Neural progenitor cell (in vitro differentiated cells): Measurements from ENCODE around the gene CAMSAP3. TPM values are rescaled to one million over a fixed set of nuclear protein-coding genes. Genes with fewer than 3 reads are reported as not detected.

Experiments used
- DNase-seq: peaks from one replicate; pipeline ENCODE4 v3.0.0-alpha.2; 2016; ENCODE audit warnings: low spot score
- H2AFZ ChIP-seq: fragments of 200-600 bp; sonication (generic); replicated peaks from 2 replicates; pipeline ENCODE4 v1.6.1; 2016; ENCODE audit warnings: antibody characterized with exemption
- H3F3A ChIP-seq: fragments of 200-600 bp; sonication (generic); 2 replicates; pipeline ENCODE4 v1.6.1; 2016; ENCODE audit warnings: antibody characterized with exemption, low read depth
- H3K27ac ChIP-seq: fragments of 200-600 bp; sonication (generic); 2 replicates; pipeline ENCODE4 v1.5.1; 2016; ENCODE audit warnings: mild to moderate bottlenecking
- H3K27me3 ChIP-seq: fragments of 200-600 bp; sonication (generic); 2 replicates; pipeline ENCODE4 v1.6.1; 2016; ENCODE audit warnings: mild to moderate bottlenecking, moderate library complexity
- H3K36me3 ChIP-seq: fragments of 200-600 bp; sonication (generic); 2 replicates; pipeline ENCODE4 v1.5.1; 2016
- H3K4me1 ChIP-seq: fragments of 200-600 bp; sonication (generic); 2 replicates; pipeline ENCODE4 v1.6.1; 2016; ENCODE audit warnings: mixed run types
- H3K4me2 ChIP-seq: fragments of 200-600 bp; sonication (generic); 2 replicates; pipeline ENCODE4 v1.6.1; 2016
- H3K4me3 ChIP-seq: fragments of 200-600 bp; sonication (generic); 2 replicates; pipeline ENCODE4 v1.5.1; 2016
- H3K79me2 ChIP-seq: fragments of 200-600 bp; sonication (generic); 2 replicates; pipeline ENCODE4 v1.6.1; 2016; ENCODE audit warnings: low read depth
- H3K9ac ChIP-seq: fragments of 200-600 bp; sonication (generic); 2 replicates; pipeline ENCODE4 v1.6.1; 2016
- H3K9me3 ChIP-seq: fragments of 200-600 bp; sonication (generic); 2 replicates; pipeline ENCODE4 v1.5.1; 2016; ENCODE audit warnings: low read depth
- H4K20me1 ChIP-seq: fragments of 200-600 bp; sonication (generic); 2 replicates; pipeline ENCODE4 v1.6.1; 2016; ENCODE audit warnings: low read depth
- H3K27ac Mint-ChIP-seq: 3 replicates; pipeline ENCODE4 v1.8.0; 2021; ENCODE audit warnings: mixed read lengths
- H3K27me3 Mint-ChIP-seq: 2 replicates; pipeline ENCODE4 v1.8.0; 2022; ENCODE audit warnings: low read depth, mild to moderate bottlenecking, inconsistent platforms, moderate library complexity, mixed read lengths; ENCODE audit not compliant: insufficient read depth
- H3K36me3 Mint-ChIP-seq: 3 replicates; pipeline ENCODE4 v1.8.0; 2021; ENCODE audit warnings: mixed read lengths
- H3K4me1 Mint-ChIP-seq: 3 replicates; pipeline ENCODE4 v1.8.0; 2021; ENCODE audit warnings: mixed read lengths
- H3K4me3 Mint-ChIP-seq: 3 replicates; pipeline ENCODE4 v1.8.0; 2021; ENCODE audit warnings: mild to moderate bottlenecking, moderate library complexity, mixed read lengths
- H3K9me3 Mint-ChIP-seq: 3 replicates; pipeline ENCODE4 v1.8.0; 2020; ENCODE audit warnings: mixed read lengths
- EZH2 ChIP-seq: fragments of 200-600 bp; sonication (generic); IDR thresholded peaks from 2 replicates; pipeline ENCODE4 v1.6.1; 2017; ENCODE audit warnings: antibody characterized with exemption, mild to moderate bottlenecking, moderate library complexity
- EZH2phosphoT487 ChIP-seq: fragments of 200-600 bp; sonication (generic); IDR thresholded peaks from 2 replicates; pipeline ENCODE4 v1.6.1; 2017; ENCODE audit warnings: antibody characterized with exemption
- microRNA-seq: library from miRNA; unstranded; fragments of <30 nt; microRNA quantifications from one replicate; pipeline ENCODE4, GENCODE V29; 2016
- small RNA-seq: library from RNA; depleted of rRNA; stranded (forward); fragments of <200 nt; gene quantifications from one replicate; pipeline ENCODE3, GENCODE V24; 2015
- total RNA-seq: library from RNA; depleted of rRNA; stranded (reverse); fragments of >200 nt; gene quantifications from 2 replicates; pipeline ENCODE4 v1.2.3, GENCODE V29; 2015; ENCODE audit warnings: low replicate concordance
- TF ChIP-seq, protein P1 (sequence below): fragments of 200-600 bp; sonication (generic); IDR thresholded peaks from 2 replicates; pipeline ENCODE4 v1.5.1; 2017; ENCODE audit warnings: antibody characterized with exemption, mild to moderate bottlenecking

Gene CAMSAP3
- total RNA-seq, 1 donor from 2014 or later, result 2.7 TPM

DNA sequence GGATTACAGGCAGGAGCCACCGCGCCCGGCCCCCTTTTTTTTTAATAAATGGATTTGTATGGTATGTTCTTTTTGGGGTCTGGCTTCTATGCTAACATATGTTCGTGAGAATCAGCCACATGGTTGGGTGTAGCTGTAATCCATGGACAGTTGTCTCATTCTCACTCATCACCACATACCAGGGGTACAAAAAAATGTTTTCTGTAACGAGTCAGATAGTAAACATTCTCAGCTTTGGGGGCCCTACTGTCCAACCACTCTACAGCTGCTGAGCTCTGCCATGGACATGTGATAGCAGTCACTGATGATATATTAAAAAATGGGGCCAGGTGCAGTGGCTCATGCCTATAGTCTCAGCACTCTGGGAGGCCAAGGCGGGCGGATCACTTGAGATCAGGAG is 68.0 kb downstream of the CAMSAP3 start:
- no peaks in the 10 kb centered on the region for H3K9me3 ChIP-seq
- H3K27me3 Mint-ChIP-seq, result peaks cover 11% of the 10 kb centered on the region
- H3F3A ChIP-seq, result no peaks in the 10 kb centered on the region
- H3K4me1 Mint-ChIP-seq, result no peaks in the 10 kb centered on the region
- H3K36me3 Mint-ChIP-seq, result no peaks in the 10 kb centered on the region
- no peaks in the 10 kb centered on the region for H3K79me2 ChIP-seq
- peaks cover 67% of the 10 kb centered on the region for H3K27me3 ChIP-seq
- H3K27ac Mint-ChIP-seq, result no peak overlapping the region
- no peaks in the 10 kb centered on the region for H3K9me3 Mint-ChIP-seq
- no peaks in the 10 kb centered on the region for H4K20me1 ChIP-seq
- H3K4me1 ChIP-seq, result no peaks in the 10 kb centered on the region
- TF ChIP-seq EZH2 (no peak), EZH2phosphoT487 (no peak)
- TF ChIP-seq, protein P1, sequence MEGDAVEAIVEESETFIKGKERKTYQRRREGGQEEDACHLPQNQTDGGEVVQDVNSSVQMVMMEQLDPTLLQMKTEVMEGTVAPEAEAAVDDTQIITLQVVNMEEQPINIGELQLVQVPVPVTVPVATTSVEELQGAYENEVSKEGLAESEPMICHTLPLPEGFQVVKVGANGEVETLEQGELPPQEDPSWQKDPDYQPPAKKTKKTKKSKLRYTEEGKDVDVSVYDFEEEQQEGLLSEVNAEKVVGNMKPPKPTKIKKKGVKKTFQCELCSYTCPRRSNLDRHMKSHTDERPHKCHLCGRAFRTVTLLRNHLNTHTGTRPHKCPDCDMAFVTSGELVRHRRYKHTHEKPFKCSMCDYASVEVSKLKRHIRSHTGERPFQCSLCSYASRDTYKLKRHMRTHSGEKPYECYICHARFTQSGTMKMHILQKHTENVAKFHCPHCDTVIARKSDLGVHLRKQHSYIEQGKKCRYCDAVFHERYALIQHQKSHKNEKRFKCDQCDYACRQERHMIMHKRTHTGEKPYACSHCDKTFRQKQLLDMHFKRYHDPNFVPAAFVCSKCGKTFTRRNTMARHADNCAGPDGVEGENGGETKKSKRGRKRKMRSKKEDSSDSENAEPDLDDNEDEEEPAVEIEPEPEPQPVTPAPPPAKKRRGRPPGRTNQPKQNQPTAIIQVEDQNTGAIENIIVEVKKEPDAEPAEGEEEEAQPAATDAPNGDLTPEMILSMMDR, result no peak
- H3K4me3 Mint-ChIP-seq, result no peak overlapping the region
- H3K27ac ChIP-seq, result no peak overlapping the region
- no peak overlapping the region for H3K9ac ChIP-seq
- no peaks in the 10 kb centered on the region for H3K36me3 ChIP-seq
- H2AFZ ChIP-seq, result no peak overlapping the region
- H3K4me2 ChIP-seq, result no peak overlapping the region
- H3K4me3 ChIP-seq, result no peak overlapping the region
- no peak for DNase-seq

DNA sequence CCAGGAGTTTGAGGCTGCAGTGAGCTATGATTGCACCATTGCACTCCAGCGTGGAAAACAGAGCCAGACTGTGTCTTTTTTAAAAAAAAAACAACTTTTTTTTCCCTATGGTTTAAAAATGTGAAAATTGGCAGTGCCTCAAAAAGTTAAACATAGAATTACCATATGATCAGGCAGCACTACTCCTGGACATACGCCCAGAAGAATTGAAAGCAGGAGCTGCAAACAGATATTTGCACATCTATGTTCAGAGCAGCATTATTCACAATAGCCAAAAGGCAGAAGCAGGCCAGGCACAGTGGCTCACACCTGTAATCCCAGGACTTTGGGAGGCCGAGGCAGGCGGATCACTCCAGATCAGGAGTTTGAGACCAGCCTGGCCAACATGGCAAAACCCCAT is 69.4 kb downstream of the CAMSAP3 start:
- DNase-seq, result no peak
- no peak overlapping the region for H2AFZ ChIP-seq
- H3K4me1 ChIP-seq, result peaks cover under 1% of the 10 kb centered on the region
- H3K79me2 ChIP-seq, result no peaks in the 10 kb centered on the region
- no peaks in the 10 kb centered on the region for H3K36me3 Mint-ChIP-seq
- no peaks in the 10 kb centered on the region for H4K20me1 ChIP-seq
- peaks cover 17% of the 10 kb centered on the region for H3K27me3 Mint-ChIP-seq
- no peak overlapping the region for H3K4me2 ChIP-seq
- no peaks in the 10 kb centered on the region for H3K36me3 ChIP-seq
- H3K4me1 Mint-ChIP-seq, result no peaks in the 10 kb centered on the region
- H3K4me3 Mint-ChIP-seq, result no peak overlapping the region
- TF ChIP-seq, protein P1, result no peak
- H3K9me3 ChIP-seq, result no peaks in the 10 kb centered on the region
- H3K4me3 ChIP-seq, result no peak overlapping the region
- no peak overlapping the region for H3K27ac Mint-ChIP-seq
- H3K27ac ChIP-seq, result no peak overlapping the region
- no peaks in the 10 kb centered on the region for H3F3A ChIP-seq
- no peaks in the 10 kb centered on the region for H3K9me3 Mint-ChIP-seq
- peak overlapping the region; percentile 27 for H3K9ac ChIP-seq
- peaks cover 81% of the 10 kb centered on the region for H3K27me3 ChIP-seq

Small RNAs within 50 kb of the gene (microRNA-seq; reads per million reads assigned to microRNA genes)
- gene MIR6792, result not detected

Small RNAs within 50 kb of the gene (small RNA-seq; reads per million reads assigned to genes)
- gene MIR6792, result 0.07 reads per million

Other genes with a start within 250 kb of the CAMSAP3 start
- gene ARHGEF18, start 246.9 kb upstream of the CAMSAP3 start, total RNA-seq, result 13.6 and 41.0 TPM in 2 replicates
- 1.0 and 5.7 TPM in 2 replicates for gene PEX11G, start 106.8 kb upstream of the CAMSAP3 start, total RNA-seq
- 16.9 and 50.3 TPM in 2 replicates for gene ZNF358, start 79.8 kb upstream of the CAMSAP3 start, total RNA-seq
- gene MCOLN1, start 73.2 kb upstream of the CAMSAP3 start, total RNA-seq, result 6.6 and 7.1 TPM in 2 replicates
- gene PNPLA6, start 60.1 kb upstream of the CAMSAP3 start, total RNA-seq, result 25.5 and 78.9 TPM in 2 replicates
- gene XAB2, start 33.7 kb downstream of the CAMSAP3 start, total RNA-seq, result 30.9 and 51.4 TPM in 2 replicates
- 22.0 and 30.3 TPM in 2 replicates for gene PET100, start 33.9 kb downstream of the CAMSAP3 start, total RNA-seq
- gene PCP2, start 37.9 kb downstream of the CAMSAP3 start, total RNA-seq, result not detected in 2 replicates
- 12.7 and 21.9 TPM in 2 replicates for gene STXBP2, start 41.2 kb downstream of the CAMSAP3 start, total RNA-seq
- not detected in 2 replicates for gene RETN, start 73.2 kb downstream of the CAMSAP3 start, total RNA-seq
- not detected in 2 replicates for gene MCEMP1, start 81.2 kb downstream of the CAMSAP3 start, total RNA-seq
- 24.4 and 53.7 TPM in 2 replicates for gene TRAPPC5, start 85.0 kb downstream of the CAMSAP3 start, total RNA-seq
- not detected in 2 replicates for gene FCER2, start 106.3 kb downstream of the CAMSAP3 start, total RNA-seq
- not detected in 2 replicates for gene CLEC4G, start 136.2 kb downstream of the CAMSAP3 start, total RNA-seq
- gene CD209, start 151.7 kb downstream of the CAMSAP3 start, total RNA-seq, result not detected in 2 replicates
- not detected in 2 replicates for gene CLEC4M, start 167.4 kb downstream of the CAMSAP3 start, total RNA-seq
- 4.1 and 13.5 TPM in 2 replicates for gene EVI5L, start 234.4 kb downstream of the CAMSAP3 start, total RNA-seq